H7 (cell line): ENCODE data around the gene CABCOCO1. TPM values are rescaled to one million over a fixed set of nuclear protein-coding genes. Genes with fewer than 3 reads are reported as not detected.

ENCODE experiments used
- DNase-seq: peaks from one replicate; pipeline ENCODE4 v3.0.0; 2012
- H3K27me3 ChIP-seq: 2 replicates; pipeline ENCODE4 v1.6.0; 2011; ENCODE audit warnings: mild to moderate bottlenecking, low read length; ENCODE audit not compliant: control insufficient read depth, insufficient read depth
- H3K36me3 ChIP-seq: replicated peaks from 2 replicates; pipeline ENCODE4 v1.5.1; 2011; ENCODE audit warnings: low read length; ENCODE audit not compliant: control insufficient read depth, insufficient read depth
- H3K4me3 ChIP-seq: 2 replicates; pipeline ENCODE4 v1.5.1; 2011; ENCODE audit warnings: low read depth, mild to moderate bottlenecking, control low read depth, low read length, moderate library complexity; ENCODE audit not compliant: insufficient read depth
- total RNA-seq: library from RNA; depleted of rRNA; stranded (reverse); fragments of >200 nt; shearing (Covaris generic); gene quantifications from 2 replicates; pipeline ENCODE4 v1.2.3, GENCODE V29; 2014

CABCOCO1 gene
- total RNA-seq, 1 experiment from 2014 or later = not detected

DNA sequence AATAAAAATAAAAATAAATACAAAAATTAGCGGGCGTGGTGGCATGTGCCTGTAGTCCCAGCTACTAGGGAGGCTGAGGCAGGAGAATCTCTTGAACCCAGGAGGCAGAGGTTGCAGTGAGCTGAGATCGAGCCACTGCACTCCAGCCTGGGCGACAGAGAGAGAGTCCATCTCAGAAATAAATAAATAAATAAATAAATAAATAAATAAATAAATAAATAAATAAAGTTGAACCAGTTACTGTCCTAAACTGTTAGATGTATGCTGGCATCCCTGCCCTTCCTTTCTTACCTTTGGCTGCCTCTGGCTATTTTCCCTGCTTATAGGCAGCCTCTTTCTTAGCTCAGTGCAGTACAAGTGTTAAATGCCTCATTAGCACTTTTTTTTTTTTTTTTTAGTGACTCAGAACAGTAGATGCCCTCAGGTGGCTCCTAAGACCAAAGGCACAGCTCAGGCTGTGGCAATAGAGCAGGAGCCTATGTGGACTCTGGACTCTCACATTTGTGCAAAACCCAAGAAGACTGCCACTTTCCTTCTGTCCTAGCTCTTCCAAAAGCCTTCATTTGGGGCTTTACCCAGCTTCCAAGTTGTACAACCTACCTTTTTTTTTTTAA lies 30.6 kb upstream of the CABCOCO1 start:
- H3K36me3 ChIP-seq = no peaks in the 10 kb centered on the region
- no peaks in the 10 kb centered on the region for H3K27me3 ChIP-seq
- H3K4me3 ChIP-seq = no peak overlapping the region
- no peak for DNase-seq

DNA sequence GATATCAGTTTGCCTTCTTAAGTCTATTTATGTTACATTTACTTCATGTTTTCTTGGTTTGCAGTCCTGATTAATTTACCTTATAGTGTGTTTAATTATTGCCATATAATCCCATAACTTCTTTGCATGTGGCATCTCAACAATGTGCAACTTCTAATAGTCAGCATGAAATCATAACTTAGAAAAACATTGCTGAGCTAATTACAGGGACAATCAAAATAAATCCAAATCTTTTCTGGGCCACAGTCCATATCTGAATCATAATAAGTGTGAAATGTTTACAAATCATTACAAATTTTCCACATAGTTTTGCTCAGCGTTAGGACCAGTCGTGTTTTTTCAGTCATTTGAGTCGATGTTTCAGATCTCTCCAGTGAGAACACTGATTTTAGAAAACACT lies 29.1 kb upstream of the CABCOCO1 start:
- no peaks in the 10 kb centered on the region for H3K27me3 ChIP-seq
- no peaks in the 10 kb centered on the region for H3K36me3 ChIP-seq
- no peak for DNase-seq
- no peak overlapping the region for H3K4me3 ChIP-seq

DNA sequence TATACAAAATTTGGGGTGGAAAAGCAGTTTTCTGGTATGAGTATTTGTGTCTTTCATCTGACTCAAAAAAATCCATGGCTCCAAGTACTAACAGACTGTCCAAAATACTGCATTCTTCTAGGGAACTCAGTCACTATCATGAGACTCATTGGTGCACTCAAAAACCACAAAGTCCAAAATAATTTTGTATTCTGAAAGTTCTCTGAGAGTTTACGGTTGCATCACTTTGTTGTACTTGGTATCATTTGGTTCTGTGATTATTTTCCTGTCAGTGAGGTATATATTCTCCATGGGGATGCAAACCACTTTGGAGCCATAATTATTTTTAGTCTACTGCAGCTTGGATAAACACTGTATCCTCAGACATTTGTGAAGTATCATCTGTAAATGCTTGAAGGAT lies 28.0 kb upstream of the CABCOCO1 start:
- H3K36me3 ChIP-seq = no peaks in the 10 kb centered on the region
- H3K27me3 ChIP-seq = no peaks in the 10 kb centered on the region
- no peak for DNase-seq
- H3K4me3 ChIP-seq = no peak overlapping the region

DNA sequence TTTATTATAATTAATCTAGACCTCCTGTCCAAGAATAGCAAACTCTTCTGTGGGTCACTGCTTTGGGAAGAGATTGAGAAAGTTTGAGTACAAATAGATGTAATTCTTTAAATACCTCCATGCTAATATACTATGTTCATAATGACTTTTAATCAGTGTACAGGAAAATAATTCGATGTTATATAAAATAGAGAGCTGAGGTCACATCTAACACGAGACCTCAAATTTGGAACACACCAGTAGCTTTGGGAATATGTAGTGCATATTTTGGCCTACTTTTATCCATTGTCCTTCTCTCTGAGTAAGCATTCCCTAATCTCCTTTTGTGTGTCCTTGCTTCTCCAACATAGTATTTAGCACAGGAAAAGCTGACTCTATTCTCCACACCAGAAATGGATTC lies 27.3 kb upstream of the CABCOCO1 start:
- no peaks in the 10 kb centered on the region for H3K27me3 ChIP-seq
- H3K4me3 ChIP-seq = no peak overlapping the region
- no peak for DNase-seq
- no peaks in the 10 kb centered on the region for H3K36me3 ChIP-seq

DNA sequence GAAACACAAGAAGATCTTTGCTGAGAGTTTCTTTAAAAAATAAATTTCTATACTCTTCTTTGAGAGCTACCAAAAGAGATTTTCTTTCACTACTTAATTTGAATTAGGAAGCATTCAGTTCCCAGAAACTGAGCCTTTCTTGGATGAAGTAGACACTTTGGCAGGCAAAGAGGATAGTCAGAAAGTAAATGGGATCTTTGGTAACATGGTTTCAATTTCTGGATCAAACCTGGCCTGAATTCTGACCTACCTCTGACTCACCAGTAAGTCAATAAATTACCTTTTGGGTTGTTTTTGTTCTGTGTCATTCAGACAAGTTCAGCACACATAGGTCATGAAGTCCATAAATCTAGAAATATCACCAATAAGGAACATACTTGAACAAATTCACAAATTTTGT lies 26.8 kb upstream of the CABCOCO1 start:
- no peak for DNase-seq
- Histone ChIP-seq H3K4me3 (no peak overlapping the region), H3K36me3 (no peaks in the 10 kb centered on the region), H3K27me3 (no peaks in the 10 kb centered on the region)

DNA sequence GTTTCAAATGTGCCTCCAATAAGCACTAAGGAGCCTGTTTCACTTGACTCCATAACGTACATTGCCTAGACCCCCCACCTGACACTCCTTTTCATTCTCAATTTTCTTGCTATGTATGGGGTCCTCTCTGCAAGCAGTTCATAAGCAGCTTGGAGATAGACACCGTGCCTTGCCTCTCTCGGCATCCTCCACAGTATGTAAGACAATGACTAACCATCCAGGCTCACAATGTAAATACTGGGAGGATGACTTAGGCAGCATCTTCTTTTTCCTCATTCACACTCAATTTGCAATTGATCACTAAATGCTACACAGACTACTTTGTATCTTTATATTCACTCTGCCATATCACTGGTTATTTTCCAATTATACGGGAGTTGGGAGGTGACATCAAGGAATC lies 22.8 kb upstream of the CABCOCO1 start:
- H3K4me3 ChIP-seq = no peak overlapping the region
- H3K36me3 ChIP-seq = no peaks in the 10 kb centered on the region
- no peaks in the 10 kb centered on the region for H3K27me3 ChIP-seq
- no peak for DNase-seq

DNA sequence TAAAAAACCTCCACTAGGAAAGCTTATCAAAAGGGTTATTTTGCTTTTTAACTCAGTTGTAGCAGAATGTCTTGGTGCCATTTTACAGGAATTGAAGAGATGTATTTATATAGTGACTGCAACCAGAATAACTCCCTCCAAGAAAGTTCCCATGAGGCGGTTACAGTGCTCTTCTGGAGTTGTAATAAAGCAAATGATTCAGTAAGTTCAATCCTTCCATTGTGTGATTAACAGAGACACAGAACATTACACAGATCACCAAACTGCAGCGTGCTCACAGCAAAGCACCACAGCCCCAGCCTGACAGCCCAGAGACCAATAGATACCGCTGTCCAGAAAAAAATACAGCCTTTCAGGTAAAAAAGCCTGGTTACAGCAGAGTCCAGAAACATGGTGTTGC lies 21.9 kb upstream of the CABCOCO1 start:
- DNase-seq = no peak
- no peaks in the 10 kb centered on the region for H3K36me3 ChIP-seq

DNA sequence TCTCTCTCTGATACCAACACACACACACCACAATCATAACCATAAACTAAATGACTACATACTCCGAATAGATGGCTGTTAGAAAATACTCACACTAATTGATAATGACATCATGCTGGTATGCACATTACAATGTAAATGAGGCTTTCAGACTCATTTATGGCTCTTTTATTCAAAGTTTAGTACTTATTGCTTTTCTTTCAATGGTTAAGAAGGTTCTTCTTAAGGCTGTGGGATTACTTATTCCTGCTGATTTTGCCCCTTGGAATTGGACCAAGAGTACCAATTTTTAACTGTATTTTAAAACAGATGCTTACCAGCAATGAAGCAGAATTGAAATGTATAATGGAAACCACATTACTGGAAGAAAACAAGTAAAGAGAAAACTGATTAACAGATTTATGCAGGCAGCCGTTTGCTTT lies 20.6 kb upstream of the CABCOCO1 start:
- no peak for DNase-seq
- Histone ChIP-seq H3K36me3 (no peaks in the 10 kb centered on the region), H3K27me3 (no peaks in the 10 kb centered on the region), H3K4me3 (no peak overlapping the region)

More for the DNA sequence above, 21.9 kb upstream of the CABCOCO1 start:
- H3K27me3 ChIP-seq = no peaks in the 10 kb centered on the region
- H3K4me3 ChIP-seq = no peak overlapping the region

DNA sequence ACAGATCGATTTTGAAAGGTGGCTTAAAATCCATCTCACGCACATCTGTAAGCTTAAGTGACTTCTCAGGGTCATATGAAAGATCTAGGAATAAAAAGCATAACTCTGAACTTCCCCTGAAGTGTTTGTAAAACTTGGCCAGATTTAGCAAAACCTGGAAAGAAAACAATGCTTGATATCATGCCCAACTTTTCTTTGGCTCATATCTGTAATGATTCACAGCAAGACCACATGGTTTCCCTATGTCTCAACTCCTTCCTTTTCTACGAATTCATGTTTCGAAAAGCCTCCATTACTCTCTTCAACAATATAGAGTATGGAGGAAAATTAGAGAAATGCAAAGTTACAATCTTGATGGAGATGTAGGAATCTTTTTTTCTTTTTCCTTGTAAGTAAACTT lies 20.1 kb upstream of the CABCOCO1 start:
- H3K4me3 ChIP-seq = no peak overlapping the region
- no peaks in the 10 kb centered on the region for H3K27me3 ChIP-seq
- H3K36me3 ChIP-seq = no peaks in the 10 kb centered on the region
- no peak for DNase-seq

DNA sequence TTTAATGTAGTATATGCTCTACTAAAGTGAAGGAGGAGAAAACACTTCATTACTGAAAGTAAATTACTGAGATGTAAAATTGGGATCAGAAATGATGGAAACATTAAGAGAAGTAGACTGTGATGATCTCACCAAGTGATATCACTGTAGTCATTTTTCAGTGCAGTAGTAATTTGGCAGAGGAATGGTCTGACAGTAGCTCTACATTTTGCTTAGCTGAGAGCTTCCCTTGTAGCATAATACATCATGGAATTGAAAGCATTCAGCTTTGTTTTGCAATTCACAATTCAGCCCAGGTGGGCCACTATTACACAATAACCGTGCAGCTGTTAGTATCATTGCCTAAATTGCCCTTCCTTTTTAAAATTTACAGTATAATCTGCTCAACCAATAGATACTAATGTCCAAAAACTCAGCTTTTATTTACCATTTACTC lies 19.4 kb upstream of the CABCOCO1 start:
- no peak for DNase-seq
- Histone ChIP-seq H3K36me3 (no peaks in the 10 kb centered on the region), H3K27me3 (no peaks in the 10 kb centered on the region), H3K4me3 (no peak overlapping the region)

DNA sequence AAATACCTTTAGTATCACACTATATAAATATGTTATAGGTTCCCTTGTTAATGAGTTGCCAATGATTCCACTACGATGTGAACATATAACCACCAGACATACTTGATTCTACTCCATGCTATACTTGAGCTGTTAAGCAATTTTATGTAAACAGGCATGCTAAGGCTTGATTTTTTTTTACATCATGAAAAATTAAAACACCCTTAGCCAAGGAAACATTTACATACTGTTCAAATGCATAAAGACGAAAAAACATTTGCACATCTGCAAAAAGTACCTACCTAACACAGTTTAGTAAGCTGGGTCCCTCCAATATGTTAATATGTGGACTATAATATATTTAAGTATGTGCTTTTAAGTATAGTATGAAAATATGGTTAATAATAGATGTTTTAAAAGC lies 9.0 kb upstream of the CABCOCO1 start:
- no peak for DNase-seq
- no peaks in the 10 kb centered on the region for H3K27me3 ChIP-seq
- H3K36me3 ChIP-seq = no peaks in the 10 kb centered on the region
- H3K4me3 ChIP-seq = no peak overlapping the region

DNA sequence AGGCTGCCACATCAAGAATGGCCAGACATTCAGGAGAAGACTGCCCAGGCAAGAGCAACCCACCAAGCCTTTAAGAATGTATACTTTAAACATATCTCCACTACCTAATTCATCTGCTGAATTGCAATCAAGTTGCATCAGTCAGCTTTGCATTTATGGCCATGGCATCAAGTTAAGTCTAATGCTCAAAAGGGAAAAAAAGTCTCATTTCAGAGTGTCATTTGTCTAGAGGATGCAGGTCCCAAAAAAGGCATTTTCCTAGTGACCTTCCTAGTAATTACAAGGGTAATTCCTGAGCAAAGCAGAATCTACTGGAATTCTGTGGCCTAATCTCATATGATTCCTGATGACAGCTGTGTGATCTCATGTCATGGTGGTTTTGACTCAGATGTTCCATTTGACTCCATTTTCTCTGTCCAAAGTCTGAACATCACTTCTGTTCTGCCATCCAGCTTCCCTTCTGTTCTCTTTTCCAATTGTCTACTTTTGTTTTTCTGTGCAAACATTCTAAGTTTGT lies 7.3 kb upstream of the CABCOCO1 start:
- Histone ChIP-seq H3K36me3 (no peaks in the 10 kb centered on the region), H3K27me3 (no peaks in the 10 kb centered on the region), H3K4me3 (no peak overlapping the region)
- DNase-seq = no peak

DNA sequence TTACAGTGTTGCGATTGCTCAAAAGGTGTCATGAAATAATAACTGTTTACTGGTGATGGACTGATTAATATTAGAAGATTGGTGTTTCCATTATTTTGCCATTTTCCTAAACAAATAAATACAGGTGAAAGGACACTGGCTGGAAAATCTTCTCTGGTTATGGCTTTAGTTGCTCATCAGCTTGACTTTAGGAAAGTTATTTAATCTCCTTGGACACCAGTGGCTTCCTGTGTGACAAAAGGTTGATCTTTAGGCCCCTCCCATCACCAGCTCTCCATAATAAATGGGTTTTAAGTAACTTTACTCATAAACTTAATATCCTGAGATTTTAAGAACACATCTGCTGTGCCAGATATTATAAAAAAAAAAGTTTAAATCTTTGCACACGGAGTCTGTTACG lies 737 bp downstream of the CABCOCO1 start:
- H3K4me3 ChIP-seq = no peak overlapping the region
- H3K27me3 ChIP-seq = no peaks in the 10 kb centered on the region; the same call in none of the 2 replicates
- no peak for DNase-seq
- no peaks in the 10 kb centered on the region for H3K36me3 ChIP-seq

DNA sequence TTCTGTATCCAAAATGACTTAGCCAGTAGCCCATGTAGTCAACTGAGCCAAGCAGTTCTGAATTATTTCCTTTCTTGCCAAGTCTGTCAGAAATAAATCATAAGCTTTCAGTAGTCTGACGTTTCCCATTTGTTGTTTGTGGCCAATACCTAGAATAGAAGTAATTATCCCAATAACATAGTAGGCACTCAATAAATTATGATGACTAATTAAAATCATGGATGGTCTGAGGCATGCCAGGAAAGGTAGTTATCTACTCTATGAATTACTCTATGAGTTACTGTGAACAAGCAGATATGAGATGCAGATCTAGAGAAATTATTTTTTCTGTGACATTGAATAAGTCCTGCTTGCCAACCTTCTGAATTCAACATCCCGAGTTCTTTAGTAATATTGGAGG lies 2.3 kb downstream of the CABCOCO1 start:
- Histone ChIP-seq H3K27me3 (no peaks in the 10 kb centered on the region; the same call in none of the 2 replicates), H3K4me3 (no peak overlapping the region), H3K36me3 (no peaks in the 10 kb centered on the region)
- no peak for DNase-seq

DNA sequence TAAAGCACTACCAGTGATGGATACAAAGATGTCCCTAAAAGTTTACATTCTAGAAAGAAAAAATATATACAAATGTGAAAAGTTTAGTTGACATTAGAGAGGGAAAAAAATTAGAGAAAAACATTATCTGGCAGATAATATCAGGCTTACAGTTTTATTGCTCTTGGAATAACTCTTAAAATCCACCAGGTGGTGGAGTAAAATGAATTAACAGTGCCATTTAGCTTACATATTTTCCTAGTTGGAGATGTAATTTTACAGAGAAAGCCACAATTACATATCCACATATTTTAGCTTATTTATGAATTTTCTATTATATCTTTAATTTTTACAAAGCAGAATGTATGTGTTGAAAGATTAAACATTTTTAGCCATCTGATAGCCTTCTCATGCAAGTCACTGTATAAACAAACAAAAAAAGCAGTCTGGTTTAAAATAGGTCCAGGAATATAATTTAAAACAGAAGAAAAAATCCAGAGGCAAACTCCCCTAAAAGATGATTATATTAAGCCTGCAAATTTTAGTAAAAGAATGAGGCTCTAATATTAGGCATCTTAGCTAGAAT lies 6.5 kb downstream of the CABCOCO1 start:
- no peak overlapping the region for H3K4me3 ChIP-seq
- no peaks in the 10 kb centered on the region for H3K36me3 ChIP-seq
- H3K27me3 ChIP-seq = no peaks in the 10 kb centered on the region
- DNase-seq = no peak
